SKM-1 treated with dmso at 0.1 percent for 144 hours (cell line): ENCODE data around the gene HSFX4.
"Not testable (repeated sequence)": the region's sequence is repeated elsewhere in the genome, so short reads cannot be mapped to it uniquely, and the experiment has no call there.

Experiments
- DNase-seq: peaks from one replicate; lab custom pipeline; 2025; ENCODE audit not compliant: unreplicated experiment; lab: John Stamatoyannopoulos, UW

HSFX4 gene

DNA sequence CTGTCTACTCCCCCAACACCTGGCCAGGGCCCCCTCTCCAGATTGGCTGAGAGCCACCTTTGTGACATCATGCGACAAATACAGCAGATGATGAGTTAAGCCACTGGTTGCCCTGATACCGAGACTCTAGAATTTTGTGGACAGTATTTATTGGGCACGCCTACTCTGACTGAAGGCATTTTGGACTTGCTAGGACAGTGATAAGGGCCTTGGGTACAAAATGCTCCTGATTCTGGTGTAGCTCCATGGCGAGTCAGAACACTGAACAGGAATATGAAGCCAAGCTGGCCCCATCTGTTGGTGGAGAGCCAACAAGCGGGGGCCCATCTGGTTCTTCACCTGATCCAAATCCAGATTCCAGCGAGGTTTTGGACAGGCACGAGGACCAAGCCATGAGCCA, at the start of gene HSFX4:
Gene HSFX4 (plus strand): TSS at position 174 of the 400 bp plus-strand sequence. CDS start 72 bp downstream, at position 246.
- not testable (repeated sequence) for DNase-seq

- DNase-seq = no peak
Measured at GRCh38 chrX:149881081-149881711, 48.2 kb upstream of the HSFX4 start, which contains the start of gene MAGEA8. Gene MAGEA8, plus strand, starts transcription at chrX:149881183. Its CDS starts 3,090 bp downstream, at chrX:149884273.

DNA sequence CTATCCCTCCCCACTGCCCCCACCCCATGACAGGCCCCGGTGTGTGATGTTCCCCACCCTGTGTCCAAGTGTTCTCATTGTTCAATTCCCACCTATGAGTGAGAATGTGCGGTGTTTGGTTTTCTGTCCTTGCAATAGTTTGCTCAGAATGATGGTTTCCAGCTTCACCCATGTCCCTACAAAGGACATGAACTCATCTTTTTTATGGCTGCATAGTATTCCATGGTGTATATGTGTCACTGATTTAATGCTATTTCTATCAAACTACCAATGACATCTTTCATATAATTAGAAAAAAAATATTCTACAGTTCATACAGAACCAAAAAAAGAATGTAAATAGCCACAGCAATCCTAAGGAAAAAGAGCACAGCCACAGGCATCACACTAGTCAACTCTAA, 38.5 kb upstream of the HSFX4 start:
- DNase-seq = not testable (repeated sequence)

DNA sequence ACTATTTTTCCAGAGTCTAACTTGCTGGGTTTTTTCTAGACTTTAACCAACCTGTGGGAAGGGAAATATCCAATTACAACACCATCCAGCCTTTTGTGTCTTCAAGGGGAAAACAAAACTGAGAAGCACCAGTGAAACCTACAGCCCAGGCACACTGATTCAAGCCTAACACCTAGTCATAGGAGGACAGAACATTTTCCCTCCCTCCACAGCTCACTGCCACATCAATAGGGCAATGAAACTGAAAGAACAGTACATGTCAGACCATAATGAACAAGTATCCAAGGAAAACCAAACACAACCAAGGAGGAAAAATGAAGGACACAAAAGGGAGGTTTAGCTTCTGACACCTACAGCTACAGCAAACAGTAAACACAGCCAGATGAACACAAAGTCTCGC, 30.8 kb upstream of the HSFX4 start:
- DNase-seq = no peak

- no peak for DNase-seq
Measured at GRCh38 chrX:149903889-149904748, 25.3 kb upstream of the HSFX4 start.

- no peak for DNase-seq
Measured at GRCh38 chrX:149908308-149908707, 21.1 kb upstream of the HSFX4 start.

DNA sequence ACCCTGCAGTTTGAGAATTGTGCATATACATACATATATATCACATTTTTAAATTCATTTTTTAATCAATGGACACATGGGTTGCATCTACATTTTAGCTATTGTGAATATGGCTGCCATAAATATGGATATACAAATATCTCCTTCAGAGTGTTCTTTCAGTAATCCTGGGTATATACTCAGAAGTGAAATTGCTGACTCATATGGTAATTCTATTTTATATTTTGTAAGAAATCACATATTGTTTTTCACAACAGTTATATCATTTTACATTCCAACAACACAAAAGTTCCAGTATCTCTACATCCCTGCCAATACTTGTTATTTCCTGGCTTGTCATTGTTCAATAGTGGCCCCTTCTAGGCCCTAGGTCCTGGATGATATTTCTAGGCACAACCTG, 20.6 kb upstream of the HSFX4 start:
- no peak for DNase-seq

DNA sequence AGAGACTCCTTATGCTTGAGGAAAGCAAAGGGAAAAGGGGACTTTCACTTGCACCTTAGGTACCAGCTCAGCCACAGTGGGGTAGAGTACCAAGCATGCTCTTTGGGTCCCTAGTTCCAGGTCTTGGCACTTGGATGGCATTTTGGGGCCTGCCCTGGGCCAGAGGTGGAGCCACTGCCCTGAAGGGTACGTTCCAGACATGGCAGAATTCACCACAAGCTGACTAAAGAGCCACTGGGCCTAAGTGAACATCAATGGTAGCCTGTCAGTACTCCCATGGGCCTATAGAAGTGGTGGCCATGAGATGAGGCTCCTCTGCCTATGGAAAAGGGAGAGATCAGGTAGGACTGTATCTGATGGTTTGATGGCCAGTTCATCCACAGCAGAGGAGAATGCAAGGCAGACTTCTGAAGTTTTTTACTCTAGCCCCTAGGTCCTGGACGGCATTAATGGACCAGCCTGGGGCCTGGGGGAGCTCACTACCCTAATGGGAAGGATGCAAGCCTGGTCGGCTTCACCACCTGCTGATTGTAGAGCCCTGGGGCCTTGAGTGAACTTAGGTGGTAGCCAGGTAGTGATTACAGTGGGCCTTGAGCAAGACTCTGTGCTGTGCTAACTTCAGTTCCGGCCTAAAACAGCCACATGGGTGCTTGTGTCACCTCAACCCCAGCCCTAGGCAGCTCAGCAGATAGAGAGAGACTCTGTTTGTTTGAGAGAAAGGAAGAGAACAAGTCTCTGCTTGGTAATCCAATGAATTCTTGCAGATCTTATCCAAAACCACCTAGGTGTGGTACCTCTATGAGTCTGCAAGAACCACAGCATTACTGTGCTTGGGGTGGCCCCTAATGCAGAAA, 19.8 kb upstream of the HSFX4 start:
- DNase-seq = no peak

DNA sequence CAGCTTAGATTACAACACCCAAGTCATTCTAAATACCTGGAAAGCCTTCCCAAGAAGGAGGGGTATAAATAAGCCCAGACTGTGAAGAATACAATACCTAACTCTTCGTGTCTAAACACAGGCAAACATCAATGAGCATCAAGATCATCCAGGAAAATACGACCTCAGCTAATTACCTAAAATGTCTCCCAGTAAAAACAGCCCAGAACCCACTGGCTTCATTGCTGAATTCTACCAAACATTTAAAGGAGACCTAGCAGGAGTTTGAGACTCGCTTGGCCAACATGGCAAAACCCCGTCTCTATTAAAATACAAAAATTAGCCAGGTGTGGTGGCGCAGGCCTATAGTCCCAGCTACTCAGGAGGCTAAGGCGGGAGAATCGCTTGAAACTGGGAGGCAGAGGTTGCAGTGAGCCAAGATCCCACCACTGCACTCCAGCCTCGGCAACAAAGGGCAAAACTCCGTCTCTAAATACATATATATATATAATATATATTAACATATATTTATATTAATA, 19.1 kb upstream of the HSFX4 start:
- no peak for DNase-seq

DNA sequence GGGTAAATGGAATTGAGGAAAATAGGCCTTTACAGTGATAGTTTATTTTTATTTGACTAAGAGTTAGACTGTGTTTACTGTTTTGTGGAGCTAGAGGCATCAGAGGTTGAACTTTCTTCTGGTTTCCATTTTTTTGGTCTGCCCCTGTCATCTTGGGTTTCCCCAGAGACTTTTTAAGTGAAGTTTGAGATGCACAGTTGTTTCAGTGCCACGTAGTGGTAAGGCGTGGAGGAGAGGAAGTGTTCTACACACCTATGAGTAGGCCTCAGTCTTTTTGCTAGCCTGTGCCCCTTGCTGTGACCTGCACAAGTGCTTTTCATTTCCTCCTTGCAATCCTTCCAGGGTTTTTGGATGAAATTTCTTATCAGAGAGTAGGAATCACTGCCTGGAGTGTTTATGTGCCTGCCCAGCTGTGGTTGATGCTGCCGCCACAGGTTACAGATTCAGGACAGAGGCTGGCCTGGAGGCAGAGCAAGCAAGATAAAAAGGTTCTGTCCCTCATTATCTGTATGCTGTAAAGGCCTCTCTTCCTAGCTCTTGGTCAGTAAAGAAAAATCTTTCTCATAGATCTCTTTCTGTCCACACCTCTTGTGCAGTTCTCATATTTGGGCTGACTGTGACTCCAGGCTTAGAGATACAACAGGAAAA, 12.5 kb upstream of the HSFX4 start:
- no peak for DNase-seq

DNA sequence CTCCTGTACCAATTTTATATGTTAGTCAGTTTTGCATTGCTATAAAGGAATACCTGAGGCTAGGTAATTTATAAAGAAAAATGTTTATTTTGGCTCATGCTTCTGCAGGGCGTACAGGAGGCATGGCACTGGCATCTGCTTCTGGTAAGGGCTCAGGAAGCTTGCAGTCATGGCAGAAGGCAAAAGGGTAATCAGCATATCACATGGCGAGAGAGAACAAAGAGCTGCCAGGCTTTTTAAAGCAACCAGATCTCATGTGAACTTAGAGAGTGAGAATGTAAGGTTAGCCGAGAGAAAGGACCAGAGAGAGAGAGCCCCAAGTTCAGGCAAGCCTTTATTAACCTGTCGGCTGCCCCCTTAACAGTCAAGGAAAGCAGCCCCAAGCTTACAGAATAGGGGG, 5.5 kb upstream of the HSFX4 start:
- DNase-seq = not testable (repeated sequence)

GRCh38 chrX:149924434-149924833, 4.9 kb upstream of the HSFX4 start:
- DNase-seq = not testable (repeated sequence)

- not testable (repeated sequence) for DNase-seq
Measured at GRCh38 chrX:149927245-149927963, 2.0 kb upstream of the HSFX4 start.

- DNase-seq = not testable (repeated sequence)
Measured at GRCh38 chrX:149927964-149928258, 1.5 kb upstream of the HSFX4 start.

DNA sequence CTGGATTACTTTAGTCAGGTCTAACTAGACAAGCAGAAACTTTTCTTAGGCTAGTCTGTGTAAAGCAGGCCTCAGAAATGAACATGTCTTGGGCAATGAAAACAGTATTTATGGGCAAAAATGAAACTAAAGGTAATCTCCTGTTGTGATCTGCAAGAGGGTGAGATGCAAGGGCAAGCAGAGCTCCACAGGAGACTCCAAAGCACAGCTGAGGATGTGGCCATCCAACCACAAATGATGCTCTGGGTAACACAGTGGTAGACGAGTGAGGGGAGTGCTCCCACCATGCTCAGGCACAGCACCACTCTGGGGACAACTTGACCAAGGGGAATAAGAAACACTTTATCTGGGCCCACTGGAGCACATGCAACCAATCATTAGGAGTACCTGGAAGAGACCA, 738 bp upstream of the HSFX4 start:
- DNase-seq = not testable (repeated sequence)

- not testable (repeated sequence) for DNase-seq
Measured at GRCh38 chrX:149931355-149931754, 2.0 kb downstream of the HSFX4 start.

DNA sequence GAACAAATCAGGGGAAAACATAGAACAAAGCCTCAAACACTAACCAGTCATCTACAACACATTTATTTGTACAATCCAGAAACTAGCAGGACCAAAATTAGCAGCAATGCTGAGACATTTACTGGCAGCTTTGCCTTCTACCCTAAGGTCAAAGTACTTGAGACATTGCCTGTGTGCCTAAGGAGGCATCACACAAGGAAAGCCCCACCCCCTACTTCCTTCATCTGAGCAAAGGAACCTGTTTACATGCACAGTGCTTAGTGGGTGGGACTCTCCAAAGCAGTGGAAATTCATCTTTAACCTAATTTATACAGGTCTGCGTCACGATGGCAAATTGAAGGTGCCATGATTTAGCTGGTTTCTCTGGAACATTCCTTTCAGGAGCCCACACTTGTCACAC, 2.8 kb downstream of the HSFX4 start:
- not testable (repeated sequence) for DNase-seq

GRCh38 chrX:149932970-149933369, 3.6 kb downstream of the HSFX4 start:
- DNase-seq = not testable (repeated sequence)

DNA sequence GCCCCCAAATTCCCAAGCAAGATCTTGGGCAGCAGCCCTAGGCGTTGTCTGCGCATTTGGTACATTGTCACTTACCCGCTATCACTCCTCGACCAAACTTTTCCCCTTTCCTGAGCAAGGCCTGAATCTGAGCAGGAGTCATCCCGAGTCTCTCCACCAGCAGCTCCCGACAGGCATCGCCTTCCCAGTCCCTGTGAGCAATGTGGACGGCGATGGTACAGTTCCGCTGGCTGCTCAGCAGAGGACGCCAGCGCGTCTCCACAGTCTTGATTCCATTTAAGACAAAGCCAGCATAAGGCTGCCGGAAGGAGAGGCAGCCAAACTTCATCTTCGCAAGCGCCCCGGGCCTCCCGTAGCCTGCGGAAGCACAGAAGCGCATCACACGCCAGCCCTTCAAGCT, 4.2 kb downstream of the HSFX4 start:
- not testable (repeated sequence) for DNase-seq

DNA sequence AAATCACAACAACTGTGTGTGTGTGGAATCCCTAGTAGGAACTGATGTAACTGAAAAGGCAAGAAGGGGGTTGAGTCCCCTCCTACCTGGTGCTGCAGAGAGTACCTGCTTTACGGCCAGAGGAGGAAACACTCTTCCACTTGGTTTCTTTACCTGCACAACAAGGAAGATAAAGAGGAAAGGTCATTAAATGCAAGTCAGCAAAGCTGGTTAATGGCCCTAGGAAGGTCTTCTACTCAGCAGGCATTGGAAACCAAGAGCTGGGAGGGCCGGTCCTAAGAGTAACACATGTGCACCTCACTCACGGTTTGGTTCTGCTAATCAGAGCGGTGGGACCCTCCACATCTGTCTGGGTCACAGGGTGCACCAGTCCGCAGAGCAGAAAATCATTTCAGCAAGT, 8.0 kb downstream of the HSFX4 start:
- not testable (repeated sequence) for DNase-seq
